Upper lobe of left lung (tissue), 6 donors: ENCODE data around the gene ICA1L. TPM values are rescaled to one million over a fixed set of nuclear protein-coding genes. Genes with fewer than 3 reads are reported as not detected.

Experiments
- ATAC-seq, 2 donors: fragments of 200-7000 bp; cut with Tn5 transposase; one replicate each; pipeline ENCODE4 v1.9.1; 2022; ENCODE audit warnings: mild to moderate bottlenecking in 2 of 2, moderate library complexity in 2 of 2; ENCODE audit not compliant: low FRiP score in 2 of 2
- DNase-seq, 2 donors: peaks; one replicate each; pipeline ENCODE4 v3.0.0-alpha.2; 2019 to 2020
- H3K27ac ChIP-seq, 4 donors: fragments of 200-600 bp; sonication (generic); one replicate each; pipeline ENCODE4 v1.5.1; 2016 to 2019
- H3K27me3 ChIP-seq, 4 donors: fragments of 200-600 bp; sonication (generic); one replicate each; pipeline ENCODE4 v1.5.1; 2017 to 2019
- H3K36me3 ChIP-seq, 4 donors: fragments of 200-600 bp; sonication (generic); one replicate each; pipeline ENCODE4 v1.5.1; 2016 to 2019
- H3K4me1 ChIP-seq, 4 donors: fragments of 200-600 bp; sonication (generic); one replicate each; pipeline ENCODE4 v1.5.1; 2018 to 2019
- H3K4me3 ChIP-seq, 4 donors: fragments of 200-600 bp; sonication (generic); one replicate each; pipeline ENCODE4 v1.5.1; 2017 to 2019; ENCODE audit warnings: mild to moderate bottlenecking in 2 of 4, moderate library complexity in 1 of 4
- H3K9me3 ChIP-seq, 4 donors: fragments of 200-600 bp; sonication (generic); one replicate each; pipeline ENCODE4 v1.5.1; 2018 to 2019
- EP300 ChIP-seq, 4 donors: sonication (generic); formaldehyde crosslinking; IDR thresholded peaks; one replicate each; pipeline ENCODE4 v1.5.1; 2017; ENCODE audit warnings: antibody characterized with exemption in 4 of 4, control low read depth in 2 of 4
- POLR2A ChIP-seq, 4 donors: fragments of 450-650 bp; IDR thresholded peaks; one replicate each; pipeline ENCODE4 v1.5.1; 2016 to 2017; ENCODE audit warnings: antibody characterized with exemption in 4 of 4, mild to moderate bottlenecking in 2 of 4
- POLR2AphosphoS5 ChIP-seq, 2 donors: sonication (generic); formaldehyde crosslinking; IDR thresholded peaks; one replicate each; pipeline ENCODE4 v1.5.1; 2017; ENCODE audit warnings: antibody characterized with exemption in 2 of 2
- WGBS, 2 donors: methylation state at CpG; one replicate each; pipeline ENCODE4 v1.1.5; 2017 to 2018; 5-methylcytosine and 5-hydroxymethylcytosine counted together
- total RNA-seq, 6 donors: library from RNA; depleted of rRNA in 4 of 6; stranded (reverse); fragments of >200 nt in 4 of 6; gene quantifications; one replicate each; pipeline versions ENCODE4 v1.1.0 to v1.2.1, GENCODE V29; 2016 to 2021
- TF ChIP-seq, protein P1 (sequence below), 6 experiments: fragments of 450-650 bp in 4 of 6; fragments of 200-600 bp in 2 of 6; sonication (generic) in 2 of 6; IDR thresholded peaks; one replicate each; pipeline ENCODE4 v1.5.1; 2016 to 2019; ENCODE audit warnings: antibody characterized with exemption in 6 of 6
- donor health status: DM: no; HTN: no; CAD: no; lungs with moderate emphysema.
- donor health status: DM: no; HTN: yes; CAD: no; lungs with severe emphysema.

Gene ICA1L
- total RNA-seq, 6 donors from 2014 or later, result 3.0 to 28.3 (median 5.7) TPM

GRCh38 chr2:202817771-202818170 lies 53.8 kb downstream of the ICA1L start:
- no peak for ATAC-seq
- no peaks in the 10 kb centered on the region for H3K27me3 ChIP-seq
- H3K9me3 ChIP-seq, result no peaks in the 10 kb centered on the region
- no peak overlapping the region for H3K4me3 ChIP-seq
- no peak for DNase-seq
- TF ChIP-seq EP300 (IDR thresholded peaks at IDR 0.05) (no peak), POLR2AphosphoS5 (IDR thresholded peaks at IDR 0.05) (no peak), POLR2A (IDR thresholded peaks at IDR 0.05) (no peak)
- TF ChIP-seq, protein P1, sequence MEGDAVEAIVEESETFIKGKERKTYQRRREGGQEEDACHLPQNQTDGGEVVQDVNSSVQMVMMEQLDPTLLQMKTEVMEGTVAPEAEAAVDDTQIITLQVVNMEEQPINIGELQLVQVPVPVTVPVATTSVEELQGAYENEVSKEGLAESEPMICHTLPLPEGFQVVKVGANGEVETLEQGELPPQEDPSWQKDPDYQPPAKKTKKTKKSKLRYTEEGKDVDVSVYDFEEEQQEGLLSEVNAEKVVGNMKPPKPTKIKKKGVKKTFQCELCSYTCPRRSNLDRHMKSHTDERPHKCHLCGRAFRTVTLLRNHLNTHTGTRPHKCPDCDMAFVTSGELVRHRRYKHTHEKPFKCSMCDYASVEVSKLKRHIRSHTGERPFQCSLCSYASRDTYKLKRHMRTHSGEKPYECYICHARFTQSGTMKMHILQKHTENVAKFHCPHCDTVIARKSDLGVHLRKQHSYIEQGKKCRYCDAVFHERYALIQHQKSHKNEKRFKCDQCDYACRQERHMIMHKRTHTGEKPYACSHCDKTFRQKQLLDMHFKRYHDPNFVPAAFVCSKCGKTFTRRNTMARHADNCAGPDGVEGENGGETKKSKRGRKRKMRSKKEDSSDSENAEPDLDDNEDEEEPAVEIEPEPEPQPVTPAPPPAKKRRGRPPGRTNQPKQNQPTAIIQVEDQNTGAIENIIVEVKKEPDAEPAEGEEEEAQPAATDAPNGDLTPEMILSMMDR (IDR thresholded peaks at IDR 0.05), result no peak
- no peak overlapping the region for H3K27ac ChIP-seq
- WGBS, 2 donors, result 85 to 94% methylated on average over 1 of the region's 1 CpG
- H3K4me1 ChIP-seq, result no peaks in the 10 kb centered on the region
- no peaks in the 10 kb centered on the region for H3K36me3 ChIP-seq

DNA sequence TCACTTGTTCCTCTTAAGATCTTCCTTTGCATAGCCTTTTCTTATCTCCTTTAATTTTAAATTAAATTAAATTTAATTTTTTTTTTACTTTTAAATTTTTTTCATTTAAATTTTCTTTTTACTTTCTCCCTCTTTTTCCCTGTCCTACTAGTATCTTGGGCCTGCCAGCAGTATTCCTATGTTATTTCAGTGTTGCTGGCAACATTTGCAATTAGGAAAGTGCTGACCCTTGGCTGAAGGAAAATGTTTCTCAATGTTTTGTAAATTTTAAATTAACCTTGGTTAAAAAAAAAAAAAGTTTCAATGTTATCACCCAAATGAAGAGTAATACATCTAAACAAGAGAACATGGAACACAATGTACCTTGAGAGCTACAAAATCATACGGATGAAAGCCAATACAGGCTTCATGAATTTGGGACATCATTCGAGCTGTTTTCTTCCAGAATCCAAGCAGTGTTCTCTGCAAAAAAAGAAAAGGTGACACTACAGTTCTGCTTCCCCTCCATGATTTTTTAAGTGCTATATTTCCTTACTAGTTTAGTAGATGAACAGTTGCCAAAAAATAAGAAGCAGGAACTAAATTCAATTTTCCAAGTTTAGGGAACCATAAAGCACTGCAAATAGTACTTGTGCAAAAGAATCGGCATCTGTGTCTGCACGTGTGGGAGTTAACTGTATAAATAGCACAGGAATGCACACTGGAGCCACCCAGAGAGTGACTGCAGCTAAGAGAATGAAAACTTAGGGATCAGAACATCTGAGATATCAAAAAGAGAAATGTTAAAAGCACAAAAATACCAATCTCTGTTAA lies 55.8 kb downstream of the ICA1L start:
- no peak overlapping the region for H3K27ac ChIP-seq
- DNase-seq (no peak), ATAC-seq (peak in 1 of 2 donors; percentile 41)
- H3K4me1 ChIP-seq, result no peaks in the 10 kb centered on the region
- H3K4me3 ChIP-seq, result no peak overlapping the region
- H3K36me3 ChIP-seq, result no peaks in the 10 kb centered on the region
- H3K27me3 ChIP-seq, result no peaks in the 10 kb centered on the region
- TF ChIP-seq POLR2AphosphoS5 (IDR thresholded peaks at IDR 0.05), result no peak
- TF ChIP-seq, protein P1 (IDR thresholded peaks at IDR 0.05), result no peak
- TF ChIP-seq POLR2A (IDR thresholded peaks at IDR 0.05), result no peak
- no peak for TF ChIP-seq EP300 (IDR thresholded peaks at IDR 0.05)
- no peaks in the 10 kb centered on the region for H3K9me3 ChIP-seq
- 53 to 59% methylated on average over 4 of the region's 4 CpGs for WGBS, 2 donors

GRCh38 chr2:202814226-202814625 lies 57.3 kb downstream of the ICA1L start:
- WGBS, 2 donors, result 100% methylated on average over 1 of the region's 1 CpG
- Histone ChIP-seq H3K36me3 (no peaks in the 10 kb centered on the region), H3K4me3 (no peak overlapping the region), H3K27ac (no peak overlapping the region), H3K4me1 (no peaks in the 10 kb centered on the region), H3K27me3 (no peaks in the 10 kb centered on the region), H3K9me3 (no peaks in the 10 kb centered on the region)
- TF ChIP-seq POLR2A (IDR thresholded peaks at IDR 0.05), result no peak
- no peak for TF ChIP-seq POLR2AphosphoS5 (IDR thresholded peaks at IDR 0.05)
- no peak for TF ChIP-seq EP300 (IDR thresholded peaks at IDR 0.05)
- TF ChIP-seq, protein P1 (IDR thresholded peaks at IDR 0.05), result no peak
- ATAC-seq (no peak), DNase-seq (no peak)

DNA sequence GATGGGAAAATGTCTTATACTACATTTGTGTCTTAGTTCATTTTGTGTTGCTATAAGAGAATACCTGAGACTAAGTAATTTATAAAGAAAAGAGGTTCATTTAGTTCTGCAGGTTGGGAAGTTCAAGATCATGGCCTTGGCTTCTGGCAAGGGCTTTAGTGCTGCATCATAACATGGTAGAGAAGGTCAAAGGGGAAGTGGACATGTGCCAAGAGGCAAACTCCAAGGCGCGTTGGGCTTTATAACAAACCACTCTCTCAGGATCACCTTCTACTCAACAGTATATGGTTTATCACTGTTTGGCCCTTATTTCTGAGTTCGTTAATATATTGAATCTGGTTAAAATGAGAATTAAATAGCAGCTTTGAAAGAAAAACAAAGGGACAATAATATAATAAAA lies 58.2 kb downstream of the ICA1L start:
- Histone ChIP-seq H3K36me3 (no peaks in the 10 kb centered on the region), H3K4me3 (no peak overlapping the region), H3K9me3 (no peaks in the 10 kb centered on the region), H3K4me1 (no peaks in the 10 kb centered on the region), H3K27me3 (no peaks in the 10 kb centered on the region), H3K27ac (no peak overlapping the region)
- TF ChIP-seq POLR2A (IDR thresholded peaks at IDR 0.05) (no peak), EP300 (IDR thresholded peaks at IDR 0.05) (no peak), POLR2AphosphoS5 (IDR thresholded peaks at IDR 0.05) (no peak)
- TF ChIP-seq, protein P1 (IDR thresholded peaks at IDR 0.05), result no peak
- WGBS, 2 donors, result 97 to 99% methylated on average over 3 of the region's 3 CpGs
- DNase-seq (no peak), ATAC-seq (no peak)

GRCh38 chr2:202808754-202809153 lies 62.8 kb downstream of the ICA1L start:
- no peaks in the 10 kb centered on the region for H3K9me3 ChIP-seq
- H3K27ac ChIP-seq, result no peak overlapping the region
- H3K27me3 ChIP-seq, result no peaks in the 10 kb centered on the region
- DNase-seq, result no peak
- TF ChIP-seq EP300 (IDR thresholded peaks at IDR 0.05) (no peak), POLR2A (IDR thresholded peaks at IDR 0.05) (no peak), POLR2AphosphoS5 (IDR thresholded peaks at IDR 0.05) (no peak)
- TF ChIP-seq, protein P1 (IDR thresholded peaks at IDR 0.05), result no peak
- peaks cover 3 to 6% (median 4%) of the 10 kb centered on the region in 4 donors for H3K4me1 ChIP-seq
- H3K36me3 ChIP-seq, result no peaks in the 10 kb centered on the region
- no peak overlapping the region for H3K4me3 ChIP-seq
- no peak for ATAC-seq
- WGBS, 2 donors, result 86 to 95% methylated on average over 3 of the region's 3 CpGs
